IMR-90 (cell line): Measurements from ENCODE around the gene BSPRY.

Experiments used
- CTCF ChIP-seq: conservative IDR thresholded peaks from 2 replicates; pipeline ENCODE4 v1.5.1; 2012; ENCODE audit warnings: mild to moderate bottlenecking, low read depth, low read length, improper control_type of control experiment
- POLR2A ChIP-seq: IDR thresholded peaks from 2 replicates; pipeline ENCODE4 v1.6.1; 2012; ENCODE audit warnings: mild to moderate bottlenecking, low read depth, low read length
- RFX5 ChIP-seq: IDR thresholded peaks from 2 replicates; pipeline ENCODE4 v1.8.0; 2012; ENCODE audit warnings: low read depth, mild to moderate bottlenecking, low read length, moderate library complexity

- TF ChIP-seq CTCF: no peak
- no peak for TF ChIP-seq RFX5
- no peak for TF ChIP-seq POLR2A
Observed at GRCh38 chr9:113302792-113303418, 46.4 kb upstream of the BSPRY start, which contains the start of gene RNF183.
